ENCODE data around the gene GATAD1. TPM values are rescaled to one million over a fixed set of nuclear protein-coding genes. Genes with fewer than 3 reads are reported as not detected.

The GATAD1 gene
- total RNA-seq, 1 experiment from 2014 or later: 38.2 TPM

DNA sequence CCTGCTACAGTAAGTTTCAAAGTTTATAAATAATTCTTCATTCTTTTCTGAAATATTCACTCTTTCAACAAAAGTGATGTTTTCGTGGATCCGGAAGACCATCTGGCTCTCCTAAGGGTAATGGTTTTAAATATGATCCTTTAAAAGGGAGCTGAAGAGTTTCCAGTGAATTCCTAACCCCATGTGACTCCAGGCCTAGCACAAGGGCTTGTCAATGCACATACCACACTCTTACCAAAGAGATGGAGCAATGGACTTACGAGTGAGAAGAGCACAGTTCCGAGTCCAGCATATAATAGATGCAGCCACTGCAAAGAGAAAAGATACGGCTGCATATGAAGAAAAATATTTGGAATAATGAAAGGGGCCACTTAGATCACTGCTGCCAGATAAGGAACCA, 32.1 kb upstream of the GATAD1 start:
- no peak overlapping the region for H3K27ac Mint-ChIP-seq (ENCODE audit: unreplicated experiment)
- Histone ChIP-seq H3K4me1 (no peaks in the 10 kb centered on the region), H3K9me3 (no peaks in the 10 kb centered on the region), H3K27me3 (replicated peaks; ENCODE audit: control insufficient read depth, insufficient read depth, low read length) (no peaks in the 10 kb centered on the region), H3K4me3 (ENCODE audit: low read depth, low read length) (no peak overlapping the region), H3K36me3 (ENCODE audit: control insufficient read depth, insufficient read depth, low read length) (no peaks in the 10 kb centered on the region)
- no TSS peak for BruUV-seq (replicated peaks)
- H3K36me3 Mint-ChIP-seq (ENCODE audit: insufficient read depth, unreplicated experiment): no peaks in the 10 kb centered on the region
- POLR2A ChIA-PET: no interaction called here
- CTCF ChIA-PET: interaction anchor here (2.0 kb wide), 1 partner anchor 10 kb away, joined by 8 read pairs; no protein-coding TSS in a partner anchor
- TF ChIP-seq, protein P1, sequence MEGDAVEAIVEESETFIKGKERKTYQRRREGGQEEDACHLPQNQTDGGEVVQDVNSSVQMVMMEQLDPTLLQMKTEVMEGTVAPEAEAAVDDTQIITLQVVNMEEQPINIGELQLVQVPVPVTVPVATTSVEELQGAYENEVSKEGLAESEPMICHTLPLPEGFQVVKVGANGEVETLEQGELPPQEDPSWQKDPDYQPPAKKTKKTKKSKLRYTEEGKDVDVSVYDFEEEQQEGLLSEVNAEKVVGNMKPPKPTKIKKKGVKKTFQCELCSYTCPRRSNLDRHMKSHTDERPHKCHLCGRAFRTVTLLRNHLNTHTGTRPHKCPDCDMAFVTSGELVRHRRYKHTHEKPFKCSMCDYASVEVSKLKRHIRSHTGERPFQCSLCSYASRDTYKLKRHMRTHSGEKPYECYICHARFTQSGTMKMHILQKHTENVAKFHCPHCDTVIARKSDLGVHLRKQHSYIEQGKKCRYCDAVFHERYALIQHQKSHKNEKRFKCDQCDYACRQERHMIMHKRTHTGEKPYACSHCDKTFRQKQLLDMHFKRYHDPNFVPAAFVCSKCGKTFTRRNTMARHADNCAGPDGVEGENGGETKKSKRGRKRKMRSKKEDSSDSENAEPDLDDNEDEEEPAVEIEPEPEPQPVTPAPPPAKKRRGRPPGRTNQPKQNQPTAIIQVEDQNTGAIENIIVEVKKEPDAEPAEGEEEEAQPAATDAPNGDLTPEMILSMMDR (IDR thresholded peaks at IDR 0.05; ENCODE audit: insufficient read depth in 1 of 2, low read depth in 1 of 2, low read length in 1 of 2, severe bottlenecking in 1 of 2, unreplicated experiment in 1 of 2): no peak
- no peaks in the 10 kb centered on the region for H3K4me1 Mint-ChIP-seq (ENCODE audit: low read depth, unreplicated experiment)
- no peak for DNase-seq
- H3K9me3 Mint-ChIP-seq (ENCODE audit: unreplicated experiment): no peaks in the 10 kb centered on the region
- intact Hi-C loops (cut with micrococcal nuclease; ENCODE audit: unreplicated experiment): no loop called here
- H3K27me3 Mint-ChIP-seq (ENCODE audit: insufficient read depth, unreplicated experiment): no peaks in the 10 kb centered on the region
- H3K4me3 Mint-ChIP-seq (ENCODE audit: unreplicated experiment): no peak overlapping the region

DNA sequence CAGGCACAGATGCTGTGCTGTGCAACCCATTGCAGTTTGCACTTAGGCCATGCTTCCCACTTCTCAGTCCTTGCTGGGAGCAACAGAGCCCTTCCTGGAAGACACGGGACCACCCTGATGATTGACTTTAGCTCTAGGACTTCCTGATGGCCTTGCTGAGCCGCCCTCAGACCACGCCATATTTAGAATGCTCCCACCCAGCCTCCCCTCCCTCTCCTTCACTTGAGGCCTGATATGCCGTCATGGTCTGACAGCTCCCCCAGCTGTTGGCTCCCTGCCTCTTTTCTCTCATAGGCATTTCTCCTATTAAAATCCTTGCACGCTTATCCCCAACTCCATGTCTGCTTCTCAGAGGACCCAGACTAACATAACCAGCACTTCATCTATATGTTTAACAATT, 29.4 kb upstream of the GATAD1 start:
- Mint-ChIP-seq H3K36me3 (ENCODE audit: insufficient read depth, unreplicated experiment) (no peaks in the 10 kb centered on the region), H3K27me3 (ENCODE audit: insufficient read depth, unreplicated experiment) (no peaks in the 10 kb centered on the region), H3K4me1 (ENCODE audit: low read depth, unreplicated experiment) (no peaks in the 10 kb centered on the region), H3K9me3 (ENCODE audit: unreplicated experiment) (no peaks in the 10 kb centered on the region), H3K27ac (ENCODE audit: unreplicated experiment) (no peak overlapping the region), H3K4me3 (ENCODE audit: unreplicated experiment) (no peak overlapping the region)
- CTCF ChIA-PET: no interaction called here
- TF ChIP-seq, protein P1 (IDR thresholded peaks at IDR 0.05; ENCODE audit: insufficient read depth in 1 of 2, low read depth in 1 of 2, low read length in 1 of 2, severe bottlenecking in 1 of 2, unreplicated experiment in 1 of 2): no peak
- no peak for DNase-seq
- Histone ChIP-seq H3K4me1 (no peaks in the 10 kb centered on the region), H3K27me3 (replicated peaks; ENCODE audit: control insufficient read depth, insufficient read depth, low read length) (no peaks in the 10 kb centered on the region), H3K36me3 (ENCODE audit: control insufficient read depth, insufficient read depth, low read length) (no peaks in the 10 kb centered on the region), H3K9me3 (no peaks in the 10 kb centered on the region), H3K4me3 (ENCODE audit: low read depth, low read length) (no peak overlapping the region)
- BruUV-seq (replicated peaks): no TSS peak
- intact Hi-C loops (cut with micrococcal nuclease; ENCODE audit: unreplicated experiment): no loop called here
- POLR2A ChIA-PET: no interaction called here

- H3K9me3 ChIP-seq: no peaks in the 10 kb centered on the region
- no peak overlapping the region for H3K4me3 ChIP-seq (ENCODE audit: low read depth, low read length)
- Mint-ChIP-seq H3K36me3 (ENCODE audit: insufficient read depth, unreplicated experiment) (no peaks in the 10 kb centered on the region), H3K9me3 (ENCODE audit: unreplicated experiment) (no peaks in the 10 kb centered on the region), H3K4me3 (ENCODE audit: unreplicated experiment) (no peak overlapping the region), H3K4me1 (ENCODE audit: low read depth, unreplicated experiment) (peaks cover 9% of the 10 kb centered on the region), H3K27ac (ENCODE audit: unreplicated experiment) (no peak overlapping the region), H3K27me3 (ENCODE audit: insufficient read depth, unreplicated experiment) (no peaks in the 10 kb centered on the region)
- intact Hi-C loops (cut with micrococcal nuclease; ENCODE audit: unreplicated experiment): no loop called here
- POLR2A ChIA-PET: no interaction called here
- CTCF ChIA-PET: no interaction called here
- TF ChIP-seq, protein P1 (IDR thresholded peaks at IDR 0.05; ENCODE audit: insufficient read depth in 1 of 2, low read depth in 1 of 2, low read length in 1 of 2, severe bottlenecking in 1 of 2, unreplicated experiment in 1 of 2): no peak
- H3K27me3 ChIP-seq (replicated peaks; ENCODE audit: control insufficient read depth, insufficient read depth, low read length): no peaks in the 10 kb centered on the region
- BruUV-seq (replicated peaks): no TSS peak
- no peaks in the 10 kb centered on the region for H3K36me3 ChIP-seq (ENCODE audit: control insufficient read depth, insufficient read depth, low read length)
- no peaks in the 10 kb centered on the region for H3K4me1 ChIP-seq
- DNase-seq: no peak
These were observed 25.4 kb upstream of the GATAD1 start for GRCh38 chr7:92421676-92422435.

All from Caco-2 (cell line).